ENCODE measurements around the gene ATG5.

DNA sequence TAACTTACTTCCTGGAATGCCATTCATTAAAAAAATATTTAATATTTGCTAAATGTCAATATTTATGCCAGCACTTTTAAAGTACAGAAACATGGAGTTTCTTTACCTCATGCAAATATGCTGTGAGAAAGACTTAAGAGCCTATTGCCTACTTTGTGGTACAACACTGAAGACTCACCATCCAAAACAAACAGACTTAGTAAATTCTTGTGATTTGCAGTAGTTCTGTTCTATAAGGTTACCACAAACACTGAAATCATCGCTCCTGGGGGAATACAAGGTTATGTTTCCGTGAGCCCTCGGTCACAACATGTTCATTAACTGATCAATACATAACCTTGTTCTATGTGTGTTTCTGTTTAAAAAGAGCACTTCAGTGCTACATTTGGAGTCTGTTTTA is 78.3 kb downstream of the ATG5 start:
- TF ChIP-seq, protein P1, sequence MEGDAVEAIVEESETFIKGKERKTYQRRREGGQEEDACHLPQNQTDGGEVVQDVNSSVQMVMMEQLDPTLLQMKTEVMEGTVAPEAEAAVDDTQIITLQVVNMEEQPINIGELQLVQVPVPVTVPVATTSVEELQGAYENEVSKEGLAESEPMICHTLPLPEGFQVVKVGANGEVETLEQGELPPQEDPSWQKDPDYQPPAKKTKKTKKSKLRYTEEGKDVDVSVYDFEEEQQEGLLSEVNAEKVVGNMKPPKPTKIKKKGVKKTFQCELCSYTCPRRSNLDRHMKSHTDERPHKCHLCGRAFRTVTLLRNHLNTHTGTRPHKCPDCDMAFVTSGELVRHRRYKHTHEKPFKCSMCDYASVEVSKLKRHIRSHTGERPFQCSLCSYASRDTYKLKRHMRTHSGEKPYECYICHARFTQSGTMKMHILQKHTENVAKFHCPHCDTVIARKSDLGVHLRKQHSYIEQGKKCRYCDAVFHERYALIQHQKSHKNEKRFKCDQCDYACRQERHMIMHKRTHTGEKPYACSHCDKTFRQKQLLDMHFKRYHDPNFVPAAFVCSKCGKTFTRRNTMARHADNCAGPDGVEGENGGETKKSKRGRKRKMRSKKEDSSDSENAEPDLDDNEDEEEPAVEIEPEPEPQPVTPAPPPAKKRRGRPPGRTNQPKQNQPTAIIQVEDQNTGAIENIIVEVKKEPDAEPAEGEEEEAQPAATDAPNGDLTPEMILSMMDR (tag by site-specific recombination; IDR thresholded peaks at IDR 0.05), result no peak
- TF ChIP-seq ZBTB17 (tag by site-specific recombination; IDR thresholded peaks at IDR 0.05), result no peak
- no peak for TF ChIP-seq ZNF423 (tag by site-specific recombination; IDR thresholded peaks at IDR 0.05)
- TF ChIP-seq, protein P2, sequence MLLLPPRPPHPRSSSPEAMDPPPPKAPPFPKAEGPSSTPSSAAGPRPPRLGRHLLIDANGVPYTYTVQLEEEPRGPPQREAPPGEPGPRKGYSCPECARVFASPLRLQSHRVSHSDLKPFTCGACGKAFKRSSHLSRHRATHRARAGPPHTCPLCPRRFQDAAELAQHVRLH (tag by site-specific recombination; IDR thresholded peaks at IDR 0.05), result no peak
- TF ChIP-seq ZNF214 (tag by site-specific recombination; IDR thresholded peaks at IDR 0.05; ENCODE audit: borderline replicate concordance), result no peak
- no peak for TF ChIP-seq ZNF670 (tag by site-specific recombination; IDR thresholded peaks at IDR 0.05; ENCODE audit: low read depth)
- no peak for TF ChIP-seq ZNF521 (tag by site-specific recombination; IDR thresholded peaks at IDR 0.05)

Data from HEK293 (cell line).